Measurements from ENCODE around the gene LNX2.

DNA sequence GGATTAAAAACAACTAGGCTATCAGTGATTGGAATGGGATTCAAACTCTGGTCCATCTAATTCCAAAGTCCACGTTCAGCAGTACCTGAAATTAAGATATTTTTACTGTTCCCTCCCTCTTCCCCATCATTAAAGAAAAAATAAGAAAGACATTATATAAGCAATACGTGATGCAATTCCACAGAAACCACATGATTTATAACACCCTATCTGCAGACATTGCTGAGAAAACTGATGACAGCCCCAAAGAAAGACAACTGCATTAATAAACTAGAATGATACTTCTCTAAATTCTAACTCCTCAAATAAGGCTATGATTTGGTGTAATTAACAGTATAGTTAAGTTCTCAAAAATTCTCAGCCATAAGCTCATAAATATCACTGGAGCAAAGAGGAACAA lies 19.1 kb downstream of the LNX2 start:
- TF ChIP-seq, protein P1, sequence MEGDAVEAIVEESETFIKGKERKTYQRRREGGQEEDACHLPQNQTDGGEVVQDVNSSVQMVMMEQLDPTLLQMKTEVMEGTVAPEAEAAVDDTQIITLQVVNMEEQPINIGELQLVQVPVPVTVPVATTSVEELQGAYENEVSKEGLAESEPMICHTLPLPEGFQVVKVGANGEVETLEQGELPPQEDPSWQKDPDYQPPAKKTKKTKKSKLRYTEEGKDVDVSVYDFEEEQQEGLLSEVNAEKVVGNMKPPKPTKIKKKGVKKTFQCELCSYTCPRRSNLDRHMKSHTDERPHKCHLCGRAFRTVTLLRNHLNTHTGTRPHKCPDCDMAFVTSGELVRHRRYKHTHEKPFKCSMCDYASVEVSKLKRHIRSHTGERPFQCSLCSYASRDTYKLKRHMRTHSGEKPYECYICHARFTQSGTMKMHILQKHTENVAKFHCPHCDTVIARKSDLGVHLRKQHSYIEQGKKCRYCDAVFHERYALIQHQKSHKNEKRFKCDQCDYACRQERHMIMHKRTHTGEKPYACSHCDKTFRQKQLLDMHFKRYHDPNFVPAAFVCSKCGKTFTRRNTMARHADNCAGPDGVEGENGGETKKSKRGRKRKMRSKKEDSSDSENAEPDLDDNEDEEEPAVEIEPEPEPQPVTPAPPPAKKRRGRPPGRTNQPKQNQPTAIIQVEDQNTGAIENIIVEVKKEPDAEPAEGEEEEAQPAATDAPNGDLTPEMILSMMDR (IDR thresholded peaks at IDR 0.05): no peak
- TF ChIP-seq POLR2A (IDR thresholded peaks at IDR 0.05): no peak
